ENCODE results near the gene C16orf96. TPM values are rescaled to one million over a fixed set of nuclear protein-coding genes. Genes with fewer than 3 reads are reported as not detected.

The C16orf96 gene
- total RNA-seq, 1 donor from 2014 or later, result 0.45 TPM

DNA sequence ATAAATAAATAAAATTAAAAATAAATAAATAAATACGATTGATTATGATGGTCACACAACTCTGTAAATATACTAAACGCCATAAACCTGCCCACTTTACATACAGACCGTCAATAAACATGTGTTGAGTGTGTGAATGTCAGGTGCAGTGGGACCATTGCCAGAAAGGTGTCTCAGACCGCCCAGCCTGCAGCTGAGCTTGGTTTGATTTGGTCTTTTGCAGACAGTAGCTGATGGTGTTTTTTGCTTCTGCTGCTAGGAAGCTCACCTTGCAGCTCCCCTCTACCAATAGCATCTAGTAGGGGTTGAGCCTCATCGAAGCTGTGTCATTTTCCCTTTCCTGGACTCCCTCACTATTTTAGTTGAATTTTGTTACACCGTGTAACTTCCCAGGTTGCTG is 35.1 kb downstream of the C16orf96 start:
- Mint-ChIP-seq H3K9me3 (no peaks in the 10 kb centered on the region), H3K27me3 (ENCODE audit: low read depth) (peaks cover 14% of the 10 kb centered on the region), H3K36me3 (no peaks in the 10 kb centered on the region), H3K4me1 (no peaks in the 10 kb centered on the region), H3K27ac (no peak overlapping the region), H3K4me3 (no peak overlapping the region)
- TF ChIP-seq, protein P1, sequence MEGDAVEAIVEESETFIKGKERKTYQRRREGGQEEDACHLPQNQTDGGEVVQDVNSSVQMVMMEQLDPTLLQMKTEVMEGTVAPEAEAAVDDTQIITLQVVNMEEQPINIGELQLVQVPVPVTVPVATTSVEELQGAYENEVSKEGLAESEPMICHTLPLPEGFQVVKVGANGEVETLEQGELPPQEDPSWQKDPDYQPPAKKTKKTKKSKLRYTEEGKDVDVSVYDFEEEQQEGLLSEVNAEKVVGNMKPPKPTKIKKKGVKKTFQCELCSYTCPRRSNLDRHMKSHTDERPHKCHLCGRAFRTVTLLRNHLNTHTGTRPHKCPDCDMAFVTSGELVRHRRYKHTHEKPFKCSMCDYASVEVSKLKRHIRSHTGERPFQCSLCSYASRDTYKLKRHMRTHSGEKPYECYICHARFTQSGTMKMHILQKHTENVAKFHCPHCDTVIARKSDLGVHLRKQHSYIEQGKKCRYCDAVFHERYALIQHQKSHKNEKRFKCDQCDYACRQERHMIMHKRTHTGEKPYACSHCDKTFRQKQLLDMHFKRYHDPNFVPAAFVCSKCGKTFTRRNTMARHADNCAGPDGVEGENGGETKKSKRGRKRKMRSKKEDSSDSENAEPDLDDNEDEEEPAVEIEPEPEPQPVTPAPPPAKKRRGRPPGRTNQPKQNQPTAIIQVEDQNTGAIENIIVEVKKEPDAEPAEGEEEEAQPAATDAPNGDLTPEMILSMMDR (IDR thresholded peaks at IDR 0.05; ENCODE audit: unreplicated experiment), result no peak
- DNase-seq (ENCODE audit: low spot score in 2 of 2, unreplicated experiment in 2 of 2), result no peak

DNA sequence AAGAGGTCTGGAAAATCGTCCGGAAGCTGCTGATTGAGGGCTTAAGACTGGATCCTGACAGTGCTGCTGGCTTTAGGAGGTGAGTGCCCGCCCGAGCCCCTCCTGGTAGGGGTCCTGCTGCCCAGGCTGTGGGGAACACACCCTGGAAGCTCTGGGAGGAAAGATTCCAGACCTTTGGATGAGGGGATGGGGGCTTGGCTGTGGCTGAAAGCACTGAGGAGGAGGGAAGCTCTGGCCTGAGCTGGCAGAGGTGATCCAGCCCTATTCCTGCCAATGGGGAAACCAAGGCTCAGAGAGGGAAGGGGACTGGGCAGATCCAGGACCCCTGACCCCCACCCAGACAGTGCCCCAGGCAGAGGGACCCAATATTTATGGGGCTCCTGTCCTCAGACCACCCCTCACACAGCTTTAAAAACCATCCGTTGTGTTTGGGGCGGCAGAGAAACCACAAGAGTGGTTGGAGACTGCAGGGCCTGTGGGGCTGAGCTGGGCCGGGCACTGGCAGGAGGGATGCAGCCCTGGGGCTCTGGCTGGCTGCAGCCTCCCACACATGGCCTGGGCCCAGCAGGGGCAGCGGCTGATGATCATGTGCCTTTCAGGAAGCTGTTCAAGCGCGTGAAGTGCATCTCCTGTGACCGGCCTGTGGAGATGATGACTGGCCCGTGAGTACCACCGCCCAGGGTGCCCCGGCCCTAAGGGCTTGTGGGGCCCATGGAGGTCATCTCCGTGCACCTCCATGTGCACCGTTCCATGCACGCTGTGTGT is 35.7 kb downstream of the C16orf96 start:
- TF ChIP-seq, protein P1 (IDR thresholded peaks at IDR 0.05; ENCODE audit: unreplicated experiment), result no peak
- no peak for DNase-seq (ENCODE audit: low spot score in 2 of 2, unreplicated experiment in 2 of 2)
- Mint-ChIP-seq H3K27ac (no peak overlapping the region), H3K4me3 (no peak overlapping the region), H3K4me1 (no peaks in the 10 kb centered on the region), H3K9me3 (no peaks in the 10 kb centered on the region), H3K27me3 (ENCODE audit: low read depth) (peaks cover 10% of the 10 kb centered on the region), H3K36me3 (no peaks in the 10 kb centered on the region)

DNA sequence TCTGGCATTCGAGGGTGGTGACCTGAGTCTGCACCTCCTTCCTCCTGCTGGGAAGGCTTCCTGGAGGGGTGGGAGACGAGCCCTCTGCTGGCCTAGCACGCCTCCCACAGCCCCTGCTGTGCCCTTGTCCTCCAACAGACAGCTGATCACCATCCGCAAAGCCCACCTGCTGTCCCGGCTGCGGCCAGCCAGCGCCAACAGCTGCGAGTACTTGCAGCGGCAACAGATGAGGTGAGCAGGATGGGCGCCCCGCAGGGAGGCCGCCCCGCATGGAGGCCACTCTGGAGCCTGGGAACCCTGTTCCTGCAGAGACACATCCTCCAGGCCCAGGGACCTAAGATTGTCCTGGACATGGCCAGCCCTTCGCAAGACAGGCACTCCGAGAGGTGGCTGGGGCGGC is 36.9 kb downstream of the C16orf96 start:
- Mint-ChIP-seq H3K36me3 (no peaks in the 10 kb centered on the region), H3K9me3 (no peaks in the 10 kb centered on the region), H3K4me1 (no peaks in the 10 kb centered on the region), H3K4me3 (no peak overlapping the region), H3K27ac (no peak overlapping the region), H3K27me3 (ENCODE audit: low read depth) (peaks cover 6% of the 10 kb centered on the region)
- TF ChIP-seq, protein P1 (IDR thresholded peaks at IDR 0.05; ENCODE audit: unreplicated experiment), result no peak
- DNase-seq (ENCODE audit: low spot score in 2 of 2, unreplicated experiment in 2 of 2), result no peak

DNA sequence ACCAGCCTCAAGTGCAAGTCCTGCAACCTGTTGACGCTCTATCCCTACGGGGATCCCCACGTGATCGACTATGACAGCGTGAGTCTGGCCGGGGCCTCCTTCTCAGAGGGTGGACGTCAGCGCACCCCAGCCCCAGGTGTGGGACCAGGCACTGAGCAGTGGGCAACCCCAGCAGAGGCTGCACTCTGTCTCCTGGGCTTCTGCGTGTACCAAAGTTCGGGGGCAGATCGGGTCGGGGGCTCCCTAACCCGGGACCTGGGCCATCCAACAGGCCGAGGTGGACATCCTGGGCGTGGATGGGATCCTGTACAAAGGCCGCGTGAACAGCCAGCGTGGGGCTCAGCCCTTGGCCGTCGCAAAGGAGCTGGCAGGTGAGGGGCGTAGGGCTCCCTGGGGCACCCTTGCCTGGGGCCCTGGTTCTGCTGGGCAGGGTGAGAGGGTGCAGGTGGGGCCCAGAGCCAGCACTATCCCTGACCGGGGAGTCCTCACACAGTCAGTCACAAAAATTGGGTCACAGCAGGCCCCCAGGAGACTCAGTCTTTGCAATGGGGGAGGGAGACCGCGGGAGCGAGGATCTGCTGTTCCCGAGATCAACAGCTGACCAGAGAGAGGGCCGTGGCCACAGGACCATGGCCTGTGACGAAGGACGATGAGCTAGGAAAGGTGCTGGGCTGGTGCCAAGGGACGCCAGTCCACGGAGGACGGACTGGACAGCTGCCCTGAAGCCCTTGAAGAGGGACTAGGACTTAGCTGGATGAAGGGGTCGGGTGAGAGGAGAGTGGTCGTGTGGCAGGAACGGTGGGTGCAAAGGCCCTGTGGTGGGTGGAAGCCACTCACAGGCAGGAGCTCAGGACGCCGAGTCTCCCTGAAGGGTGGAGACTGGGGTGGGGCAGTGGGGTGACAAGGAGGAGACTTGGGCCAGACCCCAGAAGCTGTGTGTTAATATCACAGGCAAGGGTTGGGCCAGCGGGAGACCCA is 38.6 kb downstream of the C16orf96 start:
- no peaks in the 10 kb centered on the region for H3K9me3 Mint-ChIP-seq
- TF ChIP-seq, protein P1 (IDR thresholded peaks at IDR 0.05; ENCODE audit: unreplicated experiment), result no peak
- H3K4me1 Mint-ChIP-seq, result no peaks in the 10 kb centered on the region
- peaks cover 12% of the 10 kb centered on the region for H3K27me3 Mint-ChIP-seq (ENCODE audit: low read depth)
- H3K4me3 Mint-ChIP-seq, result no peak overlapping the region
- DNase-seq (ENCODE audit: low spot score in 2 of 2, unreplicated experiment in 2 of 2), result no peak
- no peak overlapping the region for H3K27ac Mint-ChIP-seq
- H3K36me3 Mint-ChIP-seq, result no peaks in the 10 kb centered on the region

DNA sequence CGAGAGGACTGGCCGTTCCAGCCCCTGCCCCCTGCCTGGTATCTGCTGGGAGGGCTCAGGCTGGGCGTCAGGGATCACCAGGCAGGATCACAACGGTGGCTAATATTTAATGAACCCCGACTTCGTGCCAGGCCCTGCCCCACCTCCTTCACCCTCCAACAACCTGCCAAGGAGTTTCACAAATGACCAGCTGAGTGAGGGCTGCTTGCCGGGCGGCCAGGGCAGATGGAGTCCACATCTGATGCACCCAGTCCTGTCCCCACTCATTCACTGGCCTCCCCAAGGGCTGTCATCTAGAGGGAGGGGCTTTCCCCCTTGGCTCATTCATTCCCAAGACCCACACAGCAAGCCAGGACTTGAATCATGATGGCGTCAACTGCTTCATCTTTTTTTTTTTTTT is 41.0 kb downstream of the C16orf96 start:
- no peak for DNase-seq (ENCODE audit: low spot score in 2 of 2, unreplicated experiment in 2 of 2)
- Mint-ChIP-seq H3K4me3 (no peak overlapping the region), H3K36me3 (no peaks in the 10 kb centered on the region), H3K27me3 (ENCODE audit: low read depth) (peaks cover 12% of the 10 kb centered on the region), H3K4me1 (no peaks in the 10 kb centered on the region), H3K27ac (no peak overlapping the region), H3K9me3 (no peaks in the 10 kb centered on the region)
- TF ChIP-seq, protein P1 (IDR thresholded peaks at IDR 0.05; ENCODE audit: unreplicated experiment), result no peak
